Mucosa of rectum (tissue), 2 donors: Measurements from ENCODE around the gene ATP2C2.
"Not testable (repeated sequence)": the region's sequence is repeated elsewhere in the genome, so short reads cannot be mapped to it uniquely, and the experiment has no call there.

ENCODE experiments used
- H3K27ac ChIP-seq, 2 donors: one replicate each; pipeline ENCODE4 v1.7.0; 2013; ENCODE audit warnings: inconsistent platforms in 2 of 2, low read depth in 2 of 2, low read length in 2 of 2
- H3K27me3 ChIP-seq, 2 donors: one replicate each; pipeline ENCODE4 v1.7.0; 2013; ENCODE audit warnings: low read length in 2 of 2; ENCODE audit not compliant: control insufficient read depth in 2 of 2, insufficient read depth in 2 of 2
- H3K36me3 ChIP-seq, 2 donors: one replicate each; pipeline ENCODE4 v1.7.0; 2013; ENCODE audit warnings: low read length in 2 of 2; ENCODE audit not compliant: control insufficient read depth in 2 of 2, insufficient read depth in 2 of 2
- H3K4me1 ChIP-seq, 2 donors: one replicate each; pipeline ENCODE4 v1.7.0; 2013; ENCODE audit warnings: low read length in 2 of 2, mild to moderate bottlenecking in 1 of 2; ENCODE audit not compliant: control insufficient read depth in 2 of 2, insufficient read depth in 2 of 2
- H3K4me3 ChIP-seq, 2 donors: one replicate each; pipeline ENCODE4 v1.7.0; 2013; ENCODE audit warnings: low read length in 2 of 2
- H3K9ac ChIP-seq, 2 donors: one replicate each; pipeline ENCODE4 v1.7.0; 2013; ENCODE audit warnings: low read length in 2 of 2, low read depth in 1 of 2, mild to moderate bottlenecking in 1 of 2
- H3K9me3 ChIP-seq, 2 donors: one replicate each; pipeline ENCODE4 v1.7.0; 2013; ENCODE audit warnings: low read length in 2 of 2; ENCODE audit not compliant: control insufficient read depth in 2 of 2
- donor health status: healthy.
- donor health status: Normal muscosa, but diverticular disease.

The ATP2C2 gene

GRCh38 chr16:84391151-84392030 is 23.1 kb downstream of the ATP2C2 start:
- Histone ChIP-seq H3K27me3 (no peaks in the 10 kb centered on the region), H3K36me3 (peaks cover 5 to 8% of the 10 kb centered on the region in 2 donors), H3K9me3 (no peaks in the 10 kb centered on the region), H3K9ac (no peak overlapping the region), H3K27ac (no peak overlapping the region), H3K4me1 (peaks cover 0 to 2% of the 10 kb centered on the region in 2 donors), H3K4me3 (no peak overlapping the region)

GRCh38 chr16:84392031-84392360 is 23.7 kb downstream of the ATP2C2 start:
- no peaks in the 10 kb centered on the region for H3K27me3 ChIP-seq
- H3K4me3 ChIP-seq: no peak overlapping the region
- no peak overlapping the region for H3K27ac ChIP-seq
- H3K9me3 ChIP-seq: no peaks in the 10 kb centered on the region
- no peak overlapping the region for H3K9ac ChIP-seq
- peaks cover 5 to 9% of the 10 kb centered on the region in 2 donors for H3K36me3 ChIP-seq
- peaks cover 0 to 2% of the 10 kb centered on the region in 2 donors for H3K4me1 ChIP-seq

GRCh38 chr16:84396082-84396481 is 27.7 kb downstream of the ATP2C2 start:
- H3K4me1 ChIP-seq, H3K4me3 ChIP-seq, H3K9ac ChIP-seq, H3K27me3 ChIP-seq, H3K27ac ChIP-seq, H3K9me3 ChIP-seq: not testable (repeated sequence)
- H3K36me3 ChIP-seq: peaks cover 11 to 19% of the 10 kb centered on the region in 2 donors

- Histone ChIP-seq H3K27ac (no peak overlapping the region), H3K9me3 (no peaks in the 10 kb centered on the region), H3K4me1 (no peaks in the 10 kb centered on the region), H3K9ac (no peak overlapping the region), H3K27me3 (no peaks in the 10 kb centered on the region), H3K36me3 (peaks cover 11 to 22% of the 10 kb centered on the region in 2 donors), H3K4me3 (no peak overlapping the region)
Measured at GRCh38 chr16:84396537-84397008, 28.2 kb downstream of the ATP2C2 start.

GRCh38 chr16:84397090-84397489 is 28.8 kb downstream of the ATP2C2 start:
- H3K27me3 ChIP-seq: no peaks in the 10 kb centered on the region
- H3K9ac ChIP-seq: no peak overlapping the region
- no peak overlapping the region for H3K4me3 ChIP-seq
- no peaks in the 10 kb centered on the region for H3K9me3 ChIP-seq
- H3K4me1 ChIP-seq: no peaks in the 10 kb centered on the region
- peaks cover 11 to 23% of the 10 kb centered on the region in 2 donors for H3K36me3 ChIP-seq
- H3K27ac ChIP-seq: no peak overlapping the region

DNA sequence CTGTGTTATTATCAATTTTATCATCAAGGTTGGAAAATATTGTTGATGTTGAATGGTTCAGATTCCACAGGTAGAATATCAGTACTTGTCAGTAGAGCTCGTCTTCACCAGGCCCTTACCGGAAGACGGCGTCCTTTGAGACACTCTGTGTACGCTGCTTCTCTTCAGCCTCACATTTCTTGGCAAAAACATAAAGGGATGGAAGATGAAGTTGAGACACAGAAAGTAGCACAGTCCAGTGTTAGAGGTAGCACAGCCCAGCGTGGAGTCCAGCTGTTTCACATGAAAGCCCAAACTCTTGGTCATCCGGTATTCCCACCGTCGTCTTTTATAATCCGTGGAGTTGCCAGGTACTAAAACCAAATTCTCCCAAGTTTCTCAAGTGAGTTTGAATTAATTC is 30.4 kb downstream of the ATP2C2 start:
- Histone ChIP-seq H3K27ac (no peak overlapping the region), H3K4me3 (no peak overlapping the region), H3K27me3 (no peaks in the 10 kb centered on the region), H3K36me3 (peaks cover 11 to 23% of the 10 kb centered on the region in 2 donors), H3K9ac (no peak overlapping the region), H3K4me1 (no peaks in the 10 kb centered on the region), H3K9me3 (no peaks in the 10 kb centered on the region)

GRCh38 chr16:84399912-84400311 is 31.6 kb downstream of the ATP2C2 start:
- not testable (repeated sequence) for H3K9ac ChIP-seq, H3K27me3 ChIP-seq

DNA sequence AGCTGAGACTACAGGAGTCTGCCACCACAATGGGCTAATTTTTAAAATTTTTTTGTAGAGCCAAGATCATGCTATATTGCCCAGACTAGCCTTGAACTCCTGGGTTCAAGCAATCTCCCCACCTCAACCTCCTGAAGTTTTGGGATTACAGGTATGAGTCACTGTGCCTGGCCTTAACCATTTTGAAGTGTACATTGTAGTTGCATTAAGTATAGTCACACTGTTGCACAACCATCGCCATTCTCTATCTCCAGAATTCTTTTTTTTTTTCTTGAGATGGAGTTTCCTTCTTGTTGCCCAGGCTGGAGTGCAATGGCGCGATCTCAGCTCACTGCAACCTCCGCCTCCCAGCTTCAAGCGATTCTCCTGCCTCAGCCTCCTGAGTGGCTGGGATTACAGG is 35.1 kb downstream of the ATP2C2 start:
- H3K27me3 ChIP-seq, H3K9ac ChIP-seq, H3K4me3 ChIP-seq, H3K27ac ChIP-seq, H3K9me3 ChIP-seq, H3K4me1 ChIP-seq: not testable (repeated sequence)
- peaks cover 29 to 44% of the 10 kb centered on the region in 2 donors for H3K36me3 ChIP-seq

More at GRCh38 chr16:84399912-84400311, 31.6 kb downstream of the ATP2C2 start:
- H3K4me3 ChIP-seq, H3K4me1 ChIP-seq, H3K27ac ChIP-seq, H3K9me3 ChIP-seq: not testable (repeated sequence)
- H3K36me3 ChIP-seq: peaks cover 14 to 31% of the 10 kb centered on the region in 2 donors

DNA sequence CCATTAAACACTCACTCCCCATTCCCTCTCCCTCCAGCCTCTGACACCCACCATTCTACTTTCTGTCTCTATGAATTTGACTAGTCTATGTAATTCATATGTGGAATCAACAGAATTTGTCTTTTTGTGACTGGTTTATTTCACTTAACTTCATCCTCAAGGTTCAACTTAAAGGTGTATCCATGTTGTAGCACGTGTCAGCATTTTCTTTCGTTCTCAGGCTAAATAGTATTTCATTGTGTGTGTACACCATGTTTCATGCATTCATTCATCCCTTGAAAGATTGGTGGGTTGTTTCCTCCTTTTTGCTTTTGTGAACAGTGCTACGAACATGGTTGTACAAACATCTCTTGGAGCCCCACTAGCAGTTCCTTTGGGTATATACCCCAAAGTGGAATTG is 36.0 kb downstream of the ATP2C2 start:
- Histone ChIP-seq H3K27ac (no peak overlapping the region), H3K27me3 (no peaks in the 10 kb centered on the region), H3K9ac (no peak overlapping the region), H3K9me3 (no peaks in the 10 kb centered on the region), H3K4me3 (no peak overlapping the region), H3K36me3 (peaks cover 27 to 46% of the 10 kb centered on the region in 2 donors), H3K4me1 (peaks cover 0 to 9% of the 10 kb centered on the region in 2 donors)

DNA sequence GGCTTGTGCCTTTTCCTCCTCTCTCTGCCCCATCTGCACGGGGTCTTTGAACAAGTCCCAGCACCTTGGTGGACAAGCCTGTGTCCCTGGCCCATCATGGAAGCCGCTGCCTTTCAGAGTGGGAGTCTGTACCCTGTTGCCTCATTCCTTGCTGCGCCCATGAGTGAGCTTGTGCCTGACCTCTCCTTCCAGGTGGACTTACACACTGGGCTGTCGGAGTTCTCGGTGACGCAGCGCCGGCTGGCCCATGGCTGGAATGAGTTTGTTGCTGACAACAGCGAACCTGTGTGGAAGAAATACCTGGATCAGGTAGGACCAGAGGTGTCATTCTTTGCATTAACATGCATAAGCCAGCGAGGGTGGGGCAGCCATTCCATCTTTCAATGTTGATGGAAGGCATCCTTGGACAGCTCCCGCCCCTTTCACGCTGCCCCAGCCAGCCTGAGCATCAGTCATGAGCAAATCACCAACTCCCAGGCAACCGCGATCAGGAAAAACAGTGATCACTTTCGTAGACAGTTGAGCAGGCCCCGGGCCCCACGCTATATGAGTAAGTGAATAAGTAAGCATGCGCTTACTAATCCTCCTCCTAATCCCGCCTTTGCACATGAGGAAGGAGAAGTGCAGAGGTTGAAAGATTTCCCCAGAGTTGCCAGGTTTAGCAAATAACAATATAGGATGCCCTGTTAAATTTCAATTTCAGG is 36.8 kb downstream of the ATP2C2 start:
- Histone ChIP-seq H3K9ac (no peak overlapping the region), H3K4me3 (no peak overlapping the region), H3K9me3 (no peaks in the 10 kb centered on the region), H3K27me3 (no peaks in the 10 kb centered on the region), H3K27ac (no peak overlapping the region), H3K4me1 (peaks cover 0 to 9% of the 10 kb centered on the region in 2 donors), H3K36me3 (peaks cover 28 to 49% of the 10 kb centered on the region in 2 donors)
